ENCODE measurements around the gene SYTL1.

Gene SYTL1

DNA sequence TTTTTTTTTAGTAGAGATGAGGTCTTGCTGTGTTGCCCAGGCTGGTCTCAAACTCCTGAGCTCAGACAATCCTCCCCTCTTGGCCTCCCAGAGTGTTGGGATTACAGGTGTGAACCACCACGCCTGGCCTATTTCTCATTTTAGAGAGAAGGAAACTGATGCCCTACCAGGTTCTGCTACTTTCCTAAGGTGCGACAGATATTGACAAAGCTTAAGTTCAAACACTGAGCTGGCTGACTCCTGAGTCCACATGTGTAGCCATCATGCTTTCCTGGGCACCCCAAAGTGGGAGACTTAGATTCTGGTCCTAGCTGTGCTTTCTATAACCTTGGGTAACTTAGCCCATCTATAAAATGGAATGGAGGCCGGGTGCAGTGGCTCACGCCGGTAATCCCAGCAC is 25.0 kb upstream of the SYTL1 start:
- DNase-seq = no peak
- Histone ChIP-seq H3K9ac (ENCODE audit: low read length) (no peak overlapping the region), H2AFZ (ENCODE audit: low read depth, low read length) (no peak overlapping the region), H2BK120ac (ENCODE audit: low read depth, low read length) (no peak overlapping the region), H2AK5ac (ENCODE audit: low read length, severe bottlenecking) (no peak overlapping the region), H3K79me1 (replicated peaks; ENCODE audit: low read length, poor library complexity, severe bottlenecking) (no peaks in the 10 kb centered on the region), H2BK12ac (ENCODE audit: low read length in 2 of 2) (no peak overlapping the region), H3K4me3 (ENCODE audit: insufficient read depth in 1 of 2, low read depth in 1 of 2, low read length in 2 of 2) (no peak overlapping the region), H4K8ac (ENCODE audit: low read length) (no peak overlapping the region), H3K4ac (ENCODE audit: low read depth in 1 of 2, low read length in 2 of 2) (no peak overlapping the region), H3K23ac (ENCODE audit: low read length in 2 of 2) (no peak overlapping the region), H3K18ac (ENCODE audit: low read depth in 1 of 2, low read length in 2 of 2) (no peak overlapping the region), H3K27me3 (ENCODE audit: control insufficient read depth in 1 of 2, insufficient read depth in 1 of 2, low read length in 2 of 2) (peaks cover 0 to 19% of the 10 kb centered on the region in 2 experiments), H3K36me3 (ENCODE audit: control insufficient read depth in 1 of 2, insufficient read depth in 2 of 2, low read depth in 1 of 2, low read length in 2 of 2) (no peaks in the 10 kb centered on the region), H4K91ac (ENCODE audit: low read length) (no peak overlapping the region), H2BK5ac (ENCODE audit: low read depth, low read length, poor library complexity, severe bottlenecking) (no peak overlapping the region), H3K27ac (ENCODE audit: low read length, poor library complexity, severe bottlenecking) (no peak overlapping the region), H3K4me1 (ENCODE audit: control insufficient read depth, insufficient read depth, low read depth, low read length) (no peaks in the 10 kb centered on the region), H3K14ac (ENCODE audit: low read length in 2 of 2) (no peak overlapping the region), H3K4me2 (ENCODE audit: low read length, poor library complexity, severe bottlenecking) (no peak overlapping the region), H2BK15ac (ENCODE audit: low read depth, poor library complexity, severe bottlenecking) (no peak overlapping the region), H3K9me3 (ENCODE audit: control insufficient read depth, low read length) (no peaks in the 10 kb centered on the region)
- WGBS = 93% methylated on average over 5 of the region's 5 CpGs

DNA sequence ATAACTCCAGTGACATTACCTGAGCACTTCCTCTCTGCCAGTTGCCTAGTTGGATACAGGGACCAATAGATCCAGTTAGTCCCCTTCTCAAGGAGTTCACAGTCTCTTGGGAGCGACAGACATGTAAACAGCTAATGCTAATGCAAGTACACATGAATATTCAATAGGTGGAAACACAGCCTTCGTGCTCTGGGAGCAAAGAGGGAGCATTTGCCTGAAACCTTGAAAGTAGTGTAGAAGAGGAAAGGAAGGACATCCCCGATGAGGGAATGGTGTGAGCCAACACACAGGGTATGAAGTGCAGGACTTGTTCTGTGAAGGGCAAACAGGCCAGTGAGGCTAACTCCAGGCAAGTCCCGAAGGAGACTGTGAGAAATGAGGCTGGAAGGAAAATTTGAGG is 23.7 kb upstream of the SYTL1 start:
- no peaks in the 10 kb centered on the region for H3K36me3 ChIP-seq (ENCODE audit: control insufficient read depth in 1 of 2, insufficient read depth in 2 of 2, low read depth in 1 of 2, low read length in 2 of 2)
- peak overlapping the region; percentile 45 for H4K8ac ChIP-seq (ENCODE audit: low read length)
- no peak overlapping the region for H2BK120ac ChIP-seq (ENCODE audit: low read depth, low read length)
- H2AK5ac ChIP-seq (ENCODE audit: low read length, severe bottlenecking) = no peak overlapping the region
- H3K4me1 ChIP-seq (ENCODE audit: control insufficient read depth, insufficient read depth, low read depth, low read length) = no peaks in the 10 kb centered on the region
- H2AFZ ChIP-seq (ENCODE audit: low read depth, low read length) = peak overlapping the region; percentile 3
- peak overlapping the region in 1 of 2 experiments; percentile 80 for H3K4ac ChIP-seq (ENCODE audit: low read depth in 1 of 2, low read length in 2 of 2)
- 21% methylated on average over 4 of the region's 4 CpGs for WGBS
- H3K9ac ChIP-seq (ENCODE audit: low read length) = peak overlapping the region; percentile 10
- H3K4me3 ChIP-seq (ENCODE audit: insufficient read depth in 1 of 2, low read depth in 1 of 2, low read length in 2 of 2) = peak overlapping the region in 1 of 2 experiments; percentile 20
- no peak overlapping the region for H3K4me2 ChIP-seq (ENCODE audit: low read length, poor library complexity, severe bottlenecking)
- H3K14ac ChIP-seq (ENCODE audit: low read length in 2 of 2) = no peak overlapping the region
- H2BK5ac ChIP-seq (ENCODE audit: low read depth, low read length, poor library complexity, severe bottlenecking) = no peak overlapping the region
- no peak overlapping the region for H3K23ac ChIP-seq (ENCODE audit: low read length in 2 of 2)
- H4K91ac ChIP-seq (ENCODE audit: low read length) = peak overlapping the region; percentile 45
- no peak for DNase-seq
- no peak overlapping the region for H3K27ac ChIP-seq (ENCODE audit: low read length, poor library complexity, severe bottlenecking)
- H2BK12ac ChIP-seq (ENCODE audit: low read length in 2 of 2) = peak overlapping the region; percentile 1 to 81
- H3K27me3 ChIP-seq (ENCODE audit: control insufficient read depth in 1 of 2, insufficient read depth in 1 of 2, low read length in 2 of 2) = peaks cover 0 to 19% of the 10 kb centered on the region in 2 experiments
- H3K18ac ChIP-seq (ENCODE audit: low read depth in 1 of 2, low read length in 2 of 2) = no peak overlapping the region
- H3K79me1 ChIP-seq (replicated peaks; ENCODE audit: low read length, poor library complexity, severe bottlenecking) = no peaks in the 10 kb centered on the region
- no peaks in the 10 kb centered on the region for H3K9me3 ChIP-seq (ENCODE audit: control insufficient read depth, low read length)
- H2BK15ac ChIP-seq (ENCODE audit: low read depth, poor library complexity, severe bottlenecking) = peak overlapping the region; percentile 54

DNA sequence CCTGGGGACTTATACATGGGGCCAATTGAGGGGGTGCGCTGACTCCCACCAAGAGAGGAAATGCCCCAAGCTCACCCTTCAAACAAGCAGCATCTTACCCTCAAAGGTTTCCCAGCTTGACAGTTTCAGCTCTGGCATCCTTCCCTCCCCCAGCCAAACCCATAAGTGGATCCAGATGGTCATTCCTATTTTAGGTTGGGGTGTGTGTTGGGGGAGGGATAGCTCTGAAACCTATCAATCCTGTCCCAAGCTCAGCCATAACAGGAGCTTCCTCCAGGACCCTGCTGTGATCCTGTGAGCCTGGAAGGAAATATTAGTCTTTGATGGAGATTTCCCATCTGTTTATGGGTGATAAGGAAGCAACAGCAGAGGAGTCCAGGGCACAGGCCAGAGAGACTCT is 23.2 kb upstream of the SYTL1 start:
- Histone ChIP-seq H4K91ac (ENCODE audit: low read length) (no peak overlapping the region), H3K4ac (ENCODE audit: low read depth in 1 of 2, low read length in 2 of 2) (no peak overlapping the region), H3K18ac (ENCODE audit: low read depth in 1 of 2, low read length in 2 of 2) (no peak overlapping the region), H3K23ac (ENCODE audit: low read length in 2 of 2) (no peak overlapping the region), H3K36me3 (ENCODE audit: control insufficient read depth in 1 of 2, insufficient read depth in 2 of 2, low read depth in 1 of 2, low read length in 2 of 2) (no peaks in the 10 kb centered on the region), H2BK12ac (ENCODE audit: low read length in 2 of 2) (no peak overlapping the region), H3K27ac (ENCODE audit: low read length, poor library complexity, severe bottlenecking) (no peak overlapping the region), H2AK5ac (ENCODE audit: low read length, severe bottlenecking) (no peak overlapping the region), H2AFZ (ENCODE audit: low read depth, low read length) (peak overlapping the region; percentile 3), H3K9me3 (ENCODE audit: control insufficient read depth, low read length) (no peaks in the 10 kb centered on the region), H3K4me1 (ENCODE audit: control insufficient read depth, insufficient read depth, low read depth, low read length) (peaks cover 3% of the 10 kb centered on the region), H4K8ac (ENCODE audit: low read length) (peak overlapping the region; percentile 45), H3K9ac (ENCODE audit: low read length) (peak overlapping the region; percentile 10), H3K4me3 (ENCODE audit: insufficient read depth in 1 of 2, low read depth in 1 of 2, low read length in 2 of 2) (peak overlapping the region in 1 of 2 experiments; percentile 20), H2BK5ac (ENCODE audit: low read depth, low read length, poor library complexity, severe bottlenecking) (no peak overlapping the region), H3K27me3 (ENCODE audit: control insufficient read depth in 1 of 2, insufficient read depth in 1 of 2, low read length in 2 of 2) (peaks cover 0 to 19% of the 10 kb centered on the region in 2 experiments), H3K79me1 (replicated peaks; ENCODE audit: low read length, poor library complexity, severe bottlenecking) (no peaks in the 10 kb centered on the region), H3K14ac (ENCODE audit: low read length in 2 of 2) (no peak overlapping the region), H2BK15ac (ENCODE audit: low read depth, poor library complexity, severe bottlenecking) (no peak overlapping the region), H3K4me2 (ENCODE audit: low read length, poor library complexity, severe bottlenecking) (no peak overlapping the region), H2BK120ac (ENCODE audit: low read depth, low read length) (no peak overlapping the region)
- WGBS = 80% methylated on average over 1 of the region's 1 CpG
- DNase-seq = no peak

DNA sequence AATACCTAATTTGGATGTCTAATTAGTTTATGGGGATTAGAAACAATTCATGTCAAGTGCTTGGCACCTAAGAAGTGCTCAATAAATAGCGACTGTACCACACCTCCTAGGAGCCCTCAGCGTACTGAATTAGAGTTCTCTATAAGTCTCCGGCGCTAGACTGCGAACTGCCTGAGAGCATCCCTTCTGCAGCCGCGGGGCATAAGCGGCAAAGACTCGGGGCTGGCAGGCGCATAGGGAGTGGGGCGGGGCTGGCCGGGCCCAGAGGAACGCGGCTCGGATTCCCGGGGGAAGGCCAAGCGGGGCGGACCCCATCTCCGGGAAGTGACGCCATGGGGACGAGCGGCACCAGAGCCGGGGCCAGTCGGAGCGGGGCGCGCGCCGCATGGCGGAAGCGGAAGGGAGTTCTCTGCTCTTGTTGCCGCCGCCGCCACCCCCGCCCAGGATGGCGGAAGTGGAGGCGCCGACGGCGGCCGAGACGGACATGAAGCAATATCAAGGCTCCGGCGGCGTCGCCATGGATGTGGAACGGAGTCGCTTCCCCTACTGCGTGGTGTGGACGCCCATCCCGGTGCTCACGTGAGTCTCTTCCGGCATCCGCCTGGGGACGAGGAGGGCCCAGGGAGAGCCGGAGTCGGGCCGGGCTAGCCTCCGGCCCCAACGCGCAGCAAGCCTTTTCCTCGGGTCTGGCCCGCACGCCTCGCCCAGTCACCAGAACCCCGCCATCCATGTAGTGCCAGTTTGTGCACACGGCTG is 19.8 kb upstream of the SYTL1 start, which contains the start of gene TMEM222:
Gene TMEM222 (plus strand): TSS at position 351 of the 756 bp plus-strand sequence. CDS start 35 bp downstream, at position 386.
- Histone ChIP-seq H3K18ac (ENCODE audit: low read depth in 1 of 2, low read length in 2 of 2) (peak within 1 kb of the TSS; percentile 82 to 99), H2BK15ac (ENCODE audit: low read depth, poor library complexity, severe bottlenecking) (no peak within 1 kb of the TSS), H3K14ac (ENCODE audit: low read length in 2 of 2) (peak within 1 kb of the TSS in 1 of 2 experiments; percentile 98), H3K36me3 (ENCODE audit: control insufficient read depth in 1 of 2, insufficient read depth in 2 of 2, low read depth in 1 of 2, low read length in 2 of 2) (peaks cover 16 to 28% of the 10 kb centered on the region in 2 experiments), H3K9ac (ENCODE audit: low read length) (peak within 1 kb of the TSS; percentile 100), H3K9me3 (ENCODE audit: control insufficient read depth, low read length) (no peaks in the 10 kb centered on the region), H3K4ac (ENCODE audit: low read depth in 1 of 2, low read length in 2 of 2) (peak within 1 kb of the TSS; percentile 89 to 92), H3K27ac (ENCODE audit: low read length, poor library complexity, severe bottlenecking) (peak within 1 kb of the TSS; percentile 75), H3K4me2 (ENCODE audit: low read length, poor library complexity, severe bottlenecking) (peak within 1 kb of the TSS; percentile 84), H2AFZ (ENCODE audit: low read depth, low read length) (peak within 1 kb of the TSS; percentile 75), H3K4me3 (ENCODE audit: insufficient read depth in 1 of 2, low read depth in 1 of 2, low read length in 2 of 2) (peak within 1 kb of the TSS; percentile 90 to 100), H2BK120ac (ENCODE audit: low read depth, low read length) (no peak within 1 kb of the TSS), H3K4me1 (ENCODE audit: control insufficient read depth, insufficient read depth, low read depth, low read length) (peaks cover 3% of the 10 kb centered on the region), H2BK12ac (ENCODE audit: low read length in 2 of 2) (no peak within 1 kb of the TSS), H4K91ac (ENCODE audit: low read length) (peak within 1 kb of the TSS; percentile 85), H3K23ac (ENCODE audit: low read length in 2 of 2) (peak within 1 kb of the TSS in 1 of 2 experiments; percentile 87), H2AK5ac (ENCODE audit: low read length, severe bottlenecking) (no peak within 1 kb of the TSS), H4K8ac (ENCODE audit: low read length) (peak within 1 kb of the TSS; percentile 94), H3K27me3 (ENCODE audit: control insufficient read depth in 1 of 2, insufficient read depth in 1 of 2, low read length in 2 of 2) (peaks cover 0 to 12% of the 10 kb centered on the region in 2 experiments), H2BK5ac (ENCODE audit: low read depth, low read length, poor library complexity, severe bottlenecking) (peak within 1 kb of the TSS; percentile 5), H3K79me1 (replicated peaks; ENCODE audit: low read length, poor library complexity, severe bottlenecking) (peaks cover 4% of the 10 kb centered on the region)
- DNase-seq = peak; percentile 98
- under 1% methylated on average over 67 of the region's 67 CpGs for WGBS
